ENCODE data around the gene PALLD. TPM values are rescaled to one million over a fixed set of nuclear protein-coding genes. Genes with fewer than 3 reads are reported as not detected.

Gene PALLD
- polyA plus RNA-seq, 1 donor (not counting 4 experiments of a cell fraction or from before 2014, with no cell fraction given) = 136 TPM

- no peak overlapping the region for H3K9ac ChIP-seq (ENCODE audit: control insufficient read depth, extremely low read depth, insufficient read depth, low read length)
- H3K36me3 ChIP-seq (ENCODE audit: control insufficient read depth in 2 of 2, extremely low read depth in 1 of 2, insufficient read depth in 2 of 2, low read length in 2 of 2) = no peaks in the 10 kb centered on the region
- FAIRE-seq (peak; percentile 44), DNase-seq (ENCODE audit: low read depth, low spot score) (no peak)
- no peak overlapping the region for H3K4me3 ChIP-seq (ENCODE audit: control insufficient read depth in 2 of 3, extremely low read depth in 1 of 3, insufficient read depth in 2 of 3, low read depth in 1 of 3, low read length in 3 of 3)
- H4K20me1 ChIP-seq (ENCODE audit: control insufficient read depth, extremely low read depth, insufficient read depth, low read length) = no peaks in the 10 kb centered on the region
- dilution Hi-C loops (cut with MboI; ENCODE audit: extremely low pct_ligation_motif_present, low sequenced_read_pairs) = no loop called here
- no peak for TF ChIP-seq EZH2 (IDR thresholded peaks at IDR 0.05; ENCODE audit: low read length)
- TF ChIP-seq, protein P1, sequence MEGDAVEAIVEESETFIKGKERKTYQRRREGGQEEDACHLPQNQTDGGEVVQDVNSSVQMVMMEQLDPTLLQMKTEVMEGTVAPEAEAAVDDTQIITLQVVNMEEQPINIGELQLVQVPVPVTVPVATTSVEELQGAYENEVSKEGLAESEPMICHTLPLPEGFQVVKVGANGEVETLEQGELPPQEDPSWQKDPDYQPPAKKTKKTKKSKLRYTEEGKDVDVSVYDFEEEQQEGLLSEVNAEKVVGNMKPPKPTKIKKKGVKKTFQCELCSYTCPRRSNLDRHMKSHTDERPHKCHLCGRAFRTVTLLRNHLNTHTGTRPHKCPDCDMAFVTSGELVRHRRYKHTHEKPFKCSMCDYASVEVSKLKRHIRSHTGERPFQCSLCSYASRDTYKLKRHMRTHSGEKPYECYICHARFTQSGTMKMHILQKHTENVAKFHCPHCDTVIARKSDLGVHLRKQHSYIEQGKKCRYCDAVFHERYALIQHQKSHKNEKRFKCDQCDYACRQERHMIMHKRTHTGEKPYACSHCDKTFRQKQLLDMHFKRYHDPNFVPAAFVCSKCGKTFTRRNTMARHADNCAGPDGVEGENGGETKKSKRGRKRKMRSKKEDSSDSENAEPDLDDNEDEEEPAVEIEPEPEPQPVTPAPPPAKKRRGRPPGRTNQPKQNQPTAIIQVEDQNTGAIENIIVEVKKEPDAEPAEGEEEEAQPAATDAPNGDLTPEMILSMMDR (optimal IDR thresholded peaks at IDR 0.05 in 1 of 3, IDR thresholded peaks at IDR 0.05 in 1 of 3, conservative IDR thresholded peaks at IDR 0.05 in 1 of 3; ENCODE audit: extremely low read depth in 1 of 3, insufficient read depth in 2 of 3, low read length in 3 of 3) = no peak
- H3K79me2 ChIP-seq (ENCODE audit: control insufficient read depth, insufficient read depth, low read length) = no peaks in the 10 kb centered on the region
- H2AFZ ChIP-seq (ENCODE audit: control insufficient read depth, low read length) = no peak overlapping the region
- H3K4me2 ChIP-seq (ENCODE audit: control insufficient read depth, extremely low read depth, insufficient read depth, low read depth, low read length) = no peak overlapping the region
- H3K9me3 ChIP-seq (ENCODE audit: control insufficient read depth, low read depth, low read length) = no peaks in the 10 kb centered on the region
- H3K27ac ChIP-seq (ENCODE audit: control insufficient read depth, insufficient read depth, low read length) = no peak overlapping the region
- no peaks in the 10 kb centered on the region for H3K9me1 ChIP-seq (ENCODE audit: control insufficient read depth, extremely low read depth, insufficient read depth, low read length)
- no peaks in the 10 kb centered on the region for H3K27me3 ChIP-seq (ENCODE audit: control insufficient read depth, extremely low read depth, insufficient read depth, low read length)
- no peaks in the 10 kb centered on the region for H3K4me1 ChIP-seq (ENCODE audit: control insufficient read depth, extremely low read depth, insufficient read depth, low read length)
These were observed 463.9 kb downstream of the PALLD start for GRCh38 chr4:168960716-168961115.

- FAIRE-seq = no peak
- dilution Hi-C loops (cut with MboI; ENCODE audit: extremely low pct_ligation_motif_present, low sequenced_read_pairs) = no loop called here
- Histone ChIP-seq H3K9me3 (ENCODE audit: control insufficient read depth, low read depth, low read length) (no peaks in the 10 kb centered on the region), H3K4me3 (ENCODE audit: control insufficient read depth in 2 of 3, extremely low read depth in 1 of 3, insufficient read depth in 2 of 3, low read depth in 1 of 3, low read length in 3 of 3) (no peak overlapping the region), H3K79me2 (ENCODE audit: control insufficient read depth, insufficient read depth, low read length) (no peaks in the 10 kb centered on the region), H3K9ac (ENCODE audit: control insufficient read depth, extremely low read depth, insufficient read depth, low read length) (no peak overlapping the region), H3K4me2 (ENCODE audit: control insufficient read depth, extremely low read depth, insufficient read depth, low read depth, low read length) (no peak overlapping the region), H2AFZ (ENCODE audit: control insufficient read depth, low read length) (no peak overlapping the region), H3K4me1 (ENCODE audit: control insufficient read depth, extremely low read depth, insufficient read depth, low read length) (no peaks in the 10 kb centered on the region), H3K9me1 (ENCODE audit: control insufficient read depth, extremely low read depth, insufficient read depth, low read length) (no peaks in the 10 kb centered on the region), H4K20me1 (ENCODE audit: control insufficient read depth, extremely low read depth, insufficient read depth, low read length) (no peaks in the 10 kb centered on the region), H3K27me3 (ENCODE audit: control insufficient read depth, extremely low read depth, insufficient read depth, low read length) (no peaks in the 10 kb centered on the region), H3K27ac (ENCODE audit: control insufficient read depth, insufficient read depth, low read length) (no peak overlapping the region), H3K36me3 (ENCODE audit: control insufficient read depth in 2 of 2, extremely low read depth in 1 of 2, insufficient read depth in 2 of 2, low read length in 2 of 2) (peaks cover 0 to 5% of the 10 kb centered on the region in 2 experiments)
- DNase-seq (ENCODE audit: low read depth, low spot score) = no peak
- TF ChIP-seq EZH2 (IDR thresholded peaks at IDR 0.05; ENCODE audit: low read length) = no peak
- TF ChIP-seq, protein P1 (optimal IDR thresholded peaks at IDR 0.05 in 1 of 3, IDR thresholded peaks at IDR 0.05 in 1 of 3, conservative IDR thresholded peaks at IDR 0.05 in 1 of 3; ENCODE audit: extremely low read depth in 1 of 3, insufficient read depth in 2 of 3, low read length in 3 of 3) = no peak
These were observed 475.7 kb downstream of the PALLD start for GRCh38 chr4:168972596-168972995.

Small RNA genes lying within 50 kb of the gene (small RNA-seq; reads per million reads assigned to genes)
- gene RF00432 (ENCODE audit: insufficient read length in 3 of 3, low read depth in 3 of 3, low replicate concordance in 1 of 3) (0 reads per million in 3 experiments), gene RNU6-1336P (ENCODE audit: insufficient read length in 3 of 3, low read depth in 3 of 3, low replicate concordance in 1 of 3) (0 reads per million in 3 experiments), gene RNU6-853P (ENCODE audit: insufficient read length in 3 of 3, low read depth in 3 of 3, low replicate concordance in 1 of 3) (0 reads per million in 3 experiments)

Other genes starting within 250 kb of the PALLD start
- gene DDX60, start 178.3 kb upstream of the PALLD start, polyA plus RNA-seq = 33.1 to 44.6 TPM (median 38.9 TPM) in 3 replicates
- 20.9 to 33.6 TPM (median 23.2 TPM) in 3 replicates for gene DDX60L, start 16.6 kb upstream of the PALLD start, polyA plus RNA-seq

Measured in keratinocyte (primary cell).